IMR-90 (cell line): ENCODE data around the gene ZSCAN23. TPM values are rescaled to one million over a fixed set of nuclear protein-coding genes. Genes with fewer than 3 reads are reported as not detected.

Source experiments
- ATAC-seq: fragments of 200-7000 bp; cut with Tn5 transposase; 2 replicates; pipeline ENCODE4 v1.9.1; 2020; ENCODE audit warnings: low read depth, mild to moderate bottlenecking, moderate library complexity
- BruUV-seq: library from RNA; stranded (reverse); fragments of 400-500 nt; replicated peaks from 2 replicates; lab custom pipeline; 2021; lab: Mats Ljungman, UMichigan
- CTCF ChIA-PET: fragments of 300-600 bp; formaldehyde crosslinking; extraction: SDS; loops from one replicate; lab custom pipeline; 2021; ENCODE audit warnings: antibody characterized with exemption; lab: Yijun Ruan, JAX
- POLR2A ChIA-PET: fragments of 300-600 bp; sonication (Branson Sonifier 250); formaldehyde crosslinking; loops from one replicate; lab custom pipeline; 2022; ENCODE audit warnings: antibody characterized with exemption; ENCODE audit not compliant: unreplicated experiment; lab: Charles Lee
- DNase-seq: peaks from one replicate; pipeline ENCODE4 v3.0.0; 2013
- H2AFZ ChIP-seq: replicated peaks from 2 replicates; pipeline ENCODE3; 2013; ENCODE audit warnings: low read length, mild to moderate bottlenecking; ENCODE audit not compliant: poor library complexity
- H2AK5ac ChIP-seq: 2 replicates; pipeline ENCODE4 v1.6.1; 2013; ENCODE audit warnings: low read depth, low read length, inconsistent platforms
- H2AK9ac ChIP-seq: replicated peaks from 2 replicates; pipeline ENCODE3; 2013; ENCODE audit warnings: mild to moderate bottlenecking, low read depth, low read length, moderate library complexity; ENCODE audit not compliant: poor library complexity
- H2BK120ac ChIP-seq: 2 replicates; pipeline ENCODE4 v1.6.1; 2013; ENCODE audit warnings: low read depth, low read length, inconsistent platforms
- H2BK15ac ChIP-seq: 3 replicates; pipeline ENCODE4 v1.6.1; 2013; ENCODE audit warnings: low read depth, low read length, inconsistent platforms
- H2BK20ac ChIP-seq: 2 replicates; pipeline ENCODE4 v1.6.1; 2013; ENCODE audit warnings: low read depth, mild to moderate bottlenecking, inconsistent platforms, low read length, moderate library complexity
- H2BK5ac ChIP-seq: 2 replicates; pipeline ENCODE4 v1.6.1; 2013; ENCODE audit warnings: mild to moderate bottlenecking, low read depth, low read length, inconsistent platforms; ENCODE audit not compliant: poor library complexity, severe bottlenecking
- H3K14ac ChIP-seq: replicated peaks from 2 replicates; pipeline ENCODE4 v1.6.1; 2013; ENCODE audit warnings: low read depth, low read length, inconsistent platforms
- H3K18ac ChIP-seq: 2 replicates; pipeline ENCODE4 v1.6.1; 2013; ENCODE audit warnings: low read depth, low read length, control low read depth
- H3K23ac ChIP-seq: 2 replicates; pipeline ENCODE4 v1.6.1; 2013; ENCODE audit warnings: low read depth, low read length, inconsistent platforms
- H3K27ac ChIP-seq: 2 replicates; pipeline ENCODE4 v1.5.1; 2013; ENCODE audit warnings: mild to moderate bottlenecking, control low read depth, low read length; ENCODE audit not compliant: insufficient read depth
- H3K27me3 ChIP-seq: 2 replicates; pipeline ENCODE4 v1.6.1; 2013; ENCODE audit warnings: low read length; ENCODE audit not compliant: control insufficient read depth, insufficient read depth
- H3K36me3 ChIP-seq: 2 replicates; pipeline ENCODE4 v1.6.1; 2013; ENCODE audit warnings: low read length, mixed read lengths; ENCODE audit not compliant: control insufficient read depth, insufficient read depth
- H3K4ac ChIP-seq: 2 replicates; pipeline ENCODE4 v1.6.1; 2013; ENCODE audit warnings: low read depth, low read length, inconsistent platforms
- H3K4me1 ChIP-seq: 2 replicates; pipeline ENCODE4 v1.6.1; 2013; ENCODE audit warnings: low read length, mixed read lengths; ENCODE audit not compliant: control insufficient read depth, insufficient read depth
- H3K4me2 ChIP-seq: 2 replicates; pipeline ENCODE4 v1.6.1; 2013; ENCODE audit warnings: low read depth, mild to moderate bottlenecking, control low read depth, low read length, moderate library complexity
- H3K4me3 ChIP-seq: 2 replicates; pipeline ENCODE4 v1.5.1; 2013; ENCODE audit warnings: low read depth, mild to moderate bottlenecking, control low read depth, low read length, moderate library complexity; ENCODE audit not compliant: insufficient read depth
- H3K56ac ChIP-seq: 2 replicates; pipeline ENCODE4 v1.6.1; 2013; ENCODE audit warnings: low read length, inconsistent platforms; ENCODE audit not compliant: insufficient read depth; ENCODE audit errors: extremely low read depth
- H3K79me1 ChIP-seq, 2 experiments: 2 replicates each; pipeline ENCODE4 v1.6.1; 2013; ENCODE audit warnings: low read length in 2 of 2, inconsistent platforms in 1 of 2, low read depth in 1 of 2
- H3K9ac ChIP-seq: 2 replicates; pipeline ENCODE4 v1.6.1; 2013; ENCODE audit warnings: low read depth, low read length, control low read depth
- H3K9me1 ChIP-seq: 2 replicates; pipeline ENCODE4 v1.6.1; 2013; ENCODE audit warnings: low read length, inconsistent platforms; ENCODE audit not compliant: insufficient read depth
- H3K9me3 ChIP-seq: 2 replicates; pipeline ENCODE4 v1.6.1; 2013; ENCODE audit warnings: low read length; ENCODE audit not compliant: control insufficient read depth, insufficient read depth
- H4K20me1 ChIP-seq: 2 replicates; pipeline ENCODE4 v1.6.1; 2013; ENCODE audit warnings: low read length, inconsistent platforms; ENCODE audit not compliant: insufficient read depth
- H4K5ac ChIP-seq: 2 replicates; pipeline ENCODE4 v1.6.1; 2013; ENCODE audit warnings: mild to moderate bottlenecking, low read depth, low read length, control low read depth
- H4K8ac ChIP-seq, 2 experiments: 2 replicates each; pipeline ENCODE4 v1.6.1; 2013; ENCODE audit warnings: low read depth in 2 of 2, low read length in 2 of 2, control low read depth in 1 of 2, inconsistent platforms in 1 of 2
- H4K91ac ChIP-seq: 2 replicates; pipeline ENCODE4 v1.6.1; 2013; ENCODE audit warnings: low read depth, low read length, inconsistent platforms; ENCODE audit not compliant: insufficient read depth
- BHLHE40 ChIP-seq: fragments of 150-350 bp; IDR thresholded peaks from 2 replicates; pipeline ENCODE4 v1.6.1; 2016; ENCODE audit warnings: mild to moderate bottlenecking, low read depth, low read length
- CEBPB ChIP-seq: IDR thresholded peaks from 2 replicates; pipeline ENCODE4 v1.6.1; 2012; ENCODE audit warnings: low read depth, low read length, improper control_type of control experiment
- CHD1 ChIP-seq: IDR thresholded peaks from 2 replicates; pipeline ENCODE4 v1.6.1; 2012; ENCODE audit warnings: low read depth, low read length, improper control_type of control experiment
- FOS ChIP-seq: fragments of 150-350 bp; IDR thresholded peaks from 2 replicates; pipeline ENCODE4 v1.6.1; 2016; ENCODE audit warnings: low read depth, low read length
- MAFK ChIP-seq: IDR thresholded peaks from 2 replicates; pipeline ENCODE4 v1.6.1; 2012; ENCODE audit warnings: low read depth, low read length, improper control_type of control experiment
- MAZ ChIP-seq: IDR thresholded peaks from 2 replicates; pipeline ENCODE4 v1.6.1; 2012; ENCODE audit warnings: low read depth, mild to moderate bottlenecking, low read length, improper control_type of control experiment, moderate library complexity, borderline replicate concordance
- MXI1 ChIP-seq: IDR thresholded peaks from 2 replicates; pipeline ENCODE4 v1.6.1; 2012; ENCODE audit warnings: low read depth, mild to moderate bottlenecking, low read length, moderate library complexity, borderline replicate concordance
- NFE2L2 ChIP-seq: fragments of 150-350 bp; IDR thresholded peaks from 2 replicates; pipeline ENCODE4 v1.6.1; 2016; ENCODE audit warnings: low read depth, mild to moderate bottlenecking, low read length
- POLR2A ChIP-seq: IDR thresholded peaks from 2 replicates; pipeline ENCODE4 v1.6.1; 2012; ENCODE audit warnings: mild to moderate bottlenecking, low read depth, low read length
- RAD21 ChIP-seq: IDR thresholded peaks from 2 replicates; pipeline ENCODE4 v1.6.1; 2012; ENCODE audit warnings: low read length, improper control_type of control experiment
- RCOR1 ChIP-seq: IDR thresholded peaks from 2 replicates; pipeline ENCODE4 v1.6.1; 2012; ENCODE audit warnings: mild to moderate bottlenecking, low read length, improper control_type of control experiment; ENCODE audit not compliant: insufficient replicate concordance
- RFX5 ChIP-seq: IDR thresholded peaks from 2 replicates; pipeline ENCODE4 v1.8.0; 2012; ENCODE audit warnings: low read depth, mild to moderate bottlenecking, low read length, moderate library complexity
- SMC3 ChIP-seq: fragments of 150-350 bp; IDR thresholded peaks from 2 replicates; pipeline ENCODE4 v1.6.1; 2016; ENCODE audit warnings: low read depth, mild to moderate bottlenecking, antibody characterized with exemption, low read length, moderate library complexity
- WGBS, 2 experiments: methylation state at CpG; one replicate each; pipeline versions ENCODE4 v1.1.5 to v1.1.7; 2013; ENCODE audit warnings: missing lambda C conversion rate in 2 of 2; ENCODE audit not compliant: insufficient read length in 1 of 2; ENCODE audit errors: extremely low coverage in 2 of 2; 5-methylcytosine and 5-hydroxymethylcytosine counted together
- dilution Hi-C: fragments of 300-500 bp; cut with HindIII; formaldehyde crosslinking; loops from one replicate; pipeline ENCODE4 v1.14.3; 2018; ENCODE audit warnings: low sequenced_read_pairs; ENCODE audit not compliant: unreplicated experiment
- in situ Hi-C: fragments of 300-500 bp; cut with MboI; formaldehyde crosslinking; loops from 3 replicates; pipeline ENCODE4 v1.14.3; 2019; ENCODE audit warnings: low sequenced_read_pairs, inconsistent platforms, mixed read lengths
- intact Hi-C: fragments of 100-400 bp; cut with micrococcal nuclease; formaldehyde crosslinking; loops from 2 replicates; pipeline ENCODE4 v1.10.0; 2022
- polyA plus RNA-seq, 3 experiments: library from polyadenylated mRNA; depleted of rRNA; stranded (reverse); fragments of >200 nt; gene quantifications; 2 replicates each; pipeline ENCODE4 v1.2.3, GENCODE V29; 2012; ENCODE audit warnings: low replicate concordance in 1 of 3
- total RNA-seq: library from RNA; depleted of rRNA; stranded (reverse); fragments of >200 nt; gene quantifications from 2 replicates; pipeline ENCODE4 v1.2.3, GENCODE V29; 2012
- TF ChIP-seq, protein P1 (sequence below): fragments of 150-350 bp; IDR thresholded peaks from 2 replicates; pipeline ENCODE4 v1.6.1; 2017; ENCODE audit warnings: mild to moderate bottlenecking, antibody characterized with exemption, low read length, low read depth

The ZSCAN23 gene
- total and polyA plus RNA-seq, 2 of the 4 experiments (the other 2 are of a cell fraction): 1.7 to 8.4 TPM

GRCh38 chr6:28423546-28423945 is 19.7 kb downstream of the ZSCAN23 start:
- in situ Hi-C loops: no loop called here

More at GRCh38 chr6:28423546-28423945, 19.7 kb downstream of the ZSCAN23 start:
- 0 out of 2 replicates have a peak, but pooled peaks cover 2% of the 10 kb centered on the region for H3K9me3 ChIP-seq
- dilution Hi-C loops (no loop called here), intact Hi-C loops (no loop called here)
- H2AK5ac ChIP-seq: no peak overlapping the region
- ChIA-PET CTCF (interaction anchor here (0.8 kb wide), 1 partner anchor 319 kb away, joined by 4 read pairs; no protein-coding TSS in a partner anchor), POLR2A (no interaction called here)
- H3K27me3 ChIP-seq: no peaks in the 10 kb centered on the region
- H4K91ac ChIP-seq: no peak overlapping the region
- H3K36me3 ChIP-seq: peaks cover 8% of the 10 kb centered on the region
- no peak overlapping the region for H2BK15ac ChIP-seq
- no peak overlapping the region for H3K14ac ChIP-seq
- H2BK120ac ChIP-seq: no peak overlapping the region
- H3K9me1 ChIP-seq: no peaks in the 10 kb centered on the region
- no peak overlapping the region for H2AK9ac ChIP-seq
- no peak overlapping the region for H3K4ac ChIP-seq
- no peak overlapping the region for H3K4me3 ChIP-seq
- no peak overlapping the region for H3K9ac ChIP-seq
- no peak overlapping the region for H4K8ac ChIP-seq
- no peak overlapping the region for H3K4me2 ChIP-seq
- H4K20me1 ChIP-seq: no peaks in the 10 kb centered on the region
- no peak overlapping the region for H2AFZ ChIP-seq
- H3K18ac ChIP-seq: no peak overlapping the region
- no peak overlapping the region for H2BK5ac ChIP-seq
- no peaks in the 10 kb centered on the region; a peak in 1 of 4 replicates for H3K79me1 ChIP-seq
- no peaks in the 10 kb centered on the region for H3K4me1 ChIP-seq
- H3K56ac ChIP-seq: no peak overlapping the region
- no peak overlapping the region for H2BK20ac ChIP-seq
- ATAC-seq (no peak), DNase-seq (no peak)
- WGBS, 2 experiments: no CpG with 5 or more reads among the region's 1 CpG
- no peak overlapping the region for H3K27ac ChIP-seq
- no peak overlapping the region for H4K5ac ChIP-seq
- TF ChIP-seq RAD21 (no peak), RFX5 (no peak), POLR2A (no peak), SMC3 (no peak), BHLHE40 (no peak), MXI1 (no peak), MAFK (no peak), MAZ (no peak), RCOR1 (no peak), FOS (no peak), NFE2L2 (no peak), CHD1 (no peak), CEBPB (no peak)
- TF ChIP-seq, protein P1, sequence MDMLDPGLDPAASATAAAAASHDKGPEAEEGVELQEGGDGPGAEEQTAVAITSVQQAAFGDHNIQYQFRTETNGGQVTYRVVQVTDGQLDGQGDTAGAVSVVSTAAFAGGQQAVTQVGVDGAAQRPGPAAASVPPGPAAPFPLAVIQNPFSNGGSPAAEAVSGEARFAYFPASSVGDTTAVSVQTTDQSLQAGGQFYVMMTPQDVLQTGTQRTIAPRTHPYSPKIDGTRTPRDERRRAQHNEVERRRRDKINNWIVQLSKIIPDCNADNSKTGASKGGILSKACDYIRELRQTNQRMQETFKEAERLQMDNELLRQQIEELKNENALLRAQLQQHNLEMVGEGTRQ: no peak
- no TSS peak for BruUV-seq
- H3K23ac ChIP-seq: no peak overlapping the region
